PC-3 (cell line): ENCODE data around the gene TCERG1L.

ENCODE experiments used
- EZH2 ChIP-seq: fragments of 300-600 bp; sonication (generic); IDR thresholded peaks from one replicate; pipeline ENCODE4 v1.6.1; 2017; ENCODE audit warnings: antibody characterized with exemption, mild to moderate bottlenecking, low read length; ENCODE audit not compliant: unreplicated experiment
- EZH2phosphoT487 ChIP-seq: fragments of 300-600 bp; sonication (generic); IDR thresholded peaks from 2 replicates; pipeline ENCODE4 v1.6.1; 2018; ENCODE audit warnings: mild to moderate bottlenecking, antibody characterized with exemption, low read length, borderline replicate concordance
- TF ChIP-seq, protein P1 (sequence below): fragments of 300-600 bp; sonication (generic); conservative IDR thresholded peaks from 2 replicates; pipeline ENCODE4 v1.5.1; 2017; ENCODE audit warnings: antibody characterized with exemption, low read depth, mild to moderate bottlenecking, low read length

DNA sequence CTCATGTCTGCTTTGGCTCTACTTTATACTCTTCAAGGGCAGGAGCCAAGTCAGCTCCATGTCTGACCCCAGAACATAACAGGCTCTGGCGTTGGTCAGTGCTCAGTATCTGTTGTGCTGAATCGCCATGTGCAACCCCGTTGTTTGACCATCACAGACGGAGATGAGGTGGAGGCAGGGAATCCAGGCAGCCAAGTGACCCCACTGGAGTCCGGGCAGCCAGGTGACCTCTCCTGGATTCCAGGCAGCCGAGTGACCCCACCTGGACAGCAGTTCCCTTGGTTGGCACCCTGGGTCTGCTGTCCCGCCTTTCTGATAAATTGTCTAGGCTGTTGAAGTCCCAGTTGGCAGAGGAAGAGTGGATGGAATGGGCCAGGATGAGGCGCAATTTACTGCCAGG, 232.2 kb downstream of the TCERG1L start:
- TF ChIP-seq, protein P1, sequence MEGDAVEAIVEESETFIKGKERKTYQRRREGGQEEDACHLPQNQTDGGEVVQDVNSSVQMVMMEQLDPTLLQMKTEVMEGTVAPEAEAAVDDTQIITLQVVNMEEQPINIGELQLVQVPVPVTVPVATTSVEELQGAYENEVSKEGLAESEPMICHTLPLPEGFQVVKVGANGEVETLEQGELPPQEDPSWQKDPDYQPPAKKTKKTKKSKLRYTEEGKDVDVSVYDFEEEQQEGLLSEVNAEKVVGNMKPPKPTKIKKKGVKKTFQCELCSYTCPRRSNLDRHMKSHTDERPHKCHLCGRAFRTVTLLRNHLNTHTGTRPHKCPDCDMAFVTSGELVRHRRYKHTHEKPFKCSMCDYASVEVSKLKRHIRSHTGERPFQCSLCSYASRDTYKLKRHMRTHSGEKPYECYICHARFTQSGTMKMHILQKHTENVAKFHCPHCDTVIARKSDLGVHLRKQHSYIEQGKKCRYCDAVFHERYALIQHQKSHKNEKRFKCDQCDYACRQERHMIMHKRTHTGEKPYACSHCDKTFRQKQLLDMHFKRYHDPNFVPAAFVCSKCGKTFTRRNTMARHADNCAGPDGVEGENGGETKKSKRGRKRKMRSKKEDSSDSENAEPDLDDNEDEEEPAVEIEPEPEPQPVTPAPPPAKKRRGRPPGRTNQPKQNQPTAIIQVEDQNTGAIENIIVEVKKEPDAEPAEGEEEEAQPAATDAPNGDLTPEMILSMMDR = no peak
- TF ChIP-seq EZH2 (no peak), EZH2phosphoT487 (no peak)
